Uterus (tissue), 2 donors: ENCODE results near the gene ABAT.

ENCODE experiments used
- POLR2A ChIP-seq, 2 donors: fragments of 450-650 bp; IDR thresholded peaks; one replicate each; pipeline ENCODE4 v1.6.1; 2016; ENCODE audit warnings: antibody characterized with exemption in 2 of 2, mild to moderate bottlenecking in 1 of 2, moderate library complexity in 1 of 2
- TF ChIP-seq, protein P1 (sequence below), 4 experiments: fragments of 200-600 bp in 2 of 4; fragments of 450-650 bp in 2 of 4; sonication (generic) in 2 of 4; IDR thresholded peaks; one replicate each; pipeline ENCODE4 v1.5.1; 2016 to 2019; ENCODE audit warnings: antibody characterized with exemption in 4 of 4, mild to moderate bottlenecking in 2 of 4, moderate library complexity in 1 of 4

DNA sequence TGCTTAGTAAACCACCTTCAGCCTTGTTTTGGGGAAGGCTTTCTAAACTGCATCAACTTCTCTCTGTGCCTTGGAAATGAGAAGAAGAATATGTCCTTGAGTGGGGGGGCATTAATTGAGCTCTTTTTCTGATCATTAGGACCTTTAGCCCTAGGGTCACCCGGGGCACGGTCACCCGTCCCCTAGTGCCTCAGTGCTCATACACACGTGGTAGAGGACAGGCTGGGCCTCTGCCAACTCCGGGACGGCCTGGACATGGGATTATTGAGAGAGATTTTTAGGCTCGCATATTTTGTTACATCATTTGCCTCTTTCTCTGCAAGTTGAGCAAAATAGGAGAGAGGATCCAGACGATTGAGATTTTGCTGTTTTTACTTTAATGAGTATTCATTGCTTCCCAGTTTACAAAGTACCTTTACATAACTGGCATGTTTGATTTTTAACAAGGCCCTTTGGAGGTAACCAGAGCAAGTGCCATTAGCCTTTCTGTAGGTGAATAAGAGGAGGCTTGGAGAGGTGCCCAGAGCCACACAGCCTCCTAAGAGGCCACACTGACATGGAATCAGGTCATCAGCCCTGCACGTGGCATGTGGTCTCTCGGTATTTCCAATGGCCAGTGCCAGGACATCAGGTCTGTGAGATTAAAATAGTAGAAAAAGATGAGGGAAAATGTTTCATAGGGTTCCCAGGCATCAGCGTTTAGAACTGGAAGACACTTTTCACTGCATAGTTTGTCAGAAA, 134.4 kb downstream of the ABAT start:
- TF ChIP-seq, protein P1, sequence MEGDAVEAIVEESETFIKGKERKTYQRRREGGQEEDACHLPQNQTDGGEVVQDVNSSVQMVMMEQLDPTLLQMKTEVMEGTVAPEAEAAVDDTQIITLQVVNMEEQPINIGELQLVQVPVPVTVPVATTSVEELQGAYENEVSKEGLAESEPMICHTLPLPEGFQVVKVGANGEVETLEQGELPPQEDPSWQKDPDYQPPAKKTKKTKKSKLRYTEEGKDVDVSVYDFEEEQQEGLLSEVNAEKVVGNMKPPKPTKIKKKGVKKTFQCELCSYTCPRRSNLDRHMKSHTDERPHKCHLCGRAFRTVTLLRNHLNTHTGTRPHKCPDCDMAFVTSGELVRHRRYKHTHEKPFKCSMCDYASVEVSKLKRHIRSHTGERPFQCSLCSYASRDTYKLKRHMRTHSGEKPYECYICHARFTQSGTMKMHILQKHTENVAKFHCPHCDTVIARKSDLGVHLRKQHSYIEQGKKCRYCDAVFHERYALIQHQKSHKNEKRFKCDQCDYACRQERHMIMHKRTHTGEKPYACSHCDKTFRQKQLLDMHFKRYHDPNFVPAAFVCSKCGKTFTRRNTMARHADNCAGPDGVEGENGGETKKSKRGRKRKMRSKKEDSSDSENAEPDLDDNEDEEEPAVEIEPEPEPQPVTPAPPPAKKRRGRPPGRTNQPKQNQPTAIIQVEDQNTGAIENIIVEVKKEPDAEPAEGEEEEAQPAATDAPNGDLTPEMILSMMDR (IDR thresholded peaks at IDR 0.05) = no peak
- no peak for TF ChIP-seq POLR2A (IDR thresholded peaks at IDR 0.05)
